Activated CD4-positive, alpha-beta memory T cell treated with anti-CD3 and anti-CD28 coated beads, Interleukin-2, amount 10 ng/mL, durations not matched to agents 7 days and 5 days (primary cell): Measurements from ENCODE around the gene FMN1. TPM values are rescaled to one million over a fixed set of nuclear protein-coding genes. Genes with fewer than 3 reads are reported as not detected.

Source experiments
- CTCF ChIA-PET: fragments of 350-600 bp; sonication (Branson Sonifier 250); formaldehyde crosslinking; loops from one replicate; lab custom pipeline; 2021; ENCODE audit warnings: antibody characterized with exemption, inconsistent platforms; lab: Charles Lee
- POLR2A ChIA-PET: fragments of 350-600 bp; sonication (Branson Sonifier 250); formaldehyde crosslinking; loops from one replicate; lab custom pipeline; 2021; ENCODE audit warnings: antibody characterized with exemption; lab: Charles Lee
- DNase-seq: peaks from one replicate; pipeline ENCODE4 v3.0.0-alpha.2; 2020
- H3K27ac Mint-ChIP-seq: one replicate; pipeline ENCODE4 v1.8.0; 2021; ENCODE audit warnings: mild to moderate bottlenecking, mixed read lengths
- H3K27me3 Mint-ChIP-seq: one replicate; pipeline ENCODE4 v1.8.0; 2021; ENCODE audit warnings: mixed read lengths
- H3K36me3 Mint-ChIP-seq: one replicate; pipeline ENCODE4 v1.8.0; 2021; ENCODE audit warnings: low read depth, mixed read lengths
- H3K4me1 Mint-ChIP-seq: one replicate; pipeline ENCODE4 v1.8.0; 2021; ENCODE audit warnings: mixed read lengths
- H3K4me3 Mint-ChIP-seq: one replicate; pipeline ENCODE4 v1.8.0; 2021; ENCODE audit warnings: mild to moderate bottlenecking, mixed read lengths
- H3K9me3 Mint-ChIP-seq: one replicate; pipeline ENCODE4 v1.8.0; 2021; ENCODE audit warnings: mixed read lengths
- total RNA-seq, 2 experiments: library from RNA; stranded (reverse); gene quantifications; one replicate each; pipeline ENCODE4 v1.2.3, GENCODE V29; 2021

Gene FMN1
- total RNA-seq, 2 experiments from 2014 or later, result 0.03 to 0.15 TPM

- H3K27ac Mint-ChIP-seq, result no peak overlapping the region
- peaks cover 3% of the 10 kb centered on the region for H3K4me1 Mint-ChIP-seq
- DNase-seq, result no peak
- H3K9me3 Mint-ChIP-seq, result no peaks in the 10 kb centered on the region
- CTCF ChIA-PET, result interaction anchor here (1.0 kb wide), 1 partner anchor 14 kb away, joined by 3 read pairs; no protein-coding TSS in a partner anchor
- no peaks in the 10 kb centered on the region for H3K36me3 Mint-ChIP-seq
- peaks cover 34% of the 10 kb centered on the region for H3K27me3 Mint-ChIP-seq
- POLR2A ChIA-PET, result no interaction called here
- no peak overlapping the region for H3K4me3 Mint-ChIP-seq
These were observed 36.1 kb downstream of the FMN1 start for GRCh38 chr15:33158366-33158765.

- POLR2A ChIA-PET, result no interaction called here
- Mint-ChIP-seq H3K27ac (no peak overlapping the region), H3K4me3 (no peak overlapping the region), H3K9me3 (no peaks in the 10 kb centered on the region), H3K27me3 (peaks cover 33% of the 10 kb centered on the region), H3K4me1 (peaks cover 2% of the 10 kb centered on the region), H3K36me3 (no peaks in the 10 kb centered on the region)
- DNase-seq, result no peak
- CTCF ChIA-PET, result interaction anchor here (1.0 kb wide), 1 partner anchor 13 kb away, joined by 3 read pairs; no protein-coding TSS in a partner anchor
These were observed 37.0 kb downstream of the FMN1 start for GRCh38 chr15:33157371-33158037.

GRCh38 chr15:33155691-33156420, 38.7 kb downstream of the FMN1 start:
- H3K4me3 Mint-ChIP-seq, result no peak overlapping the region
- H3K27ac Mint-ChIP-seq, result no peak overlapping the region
- POLR2A ChIA-PET, result no interaction called here
- peaks cover 24% of the 10 kb centered on the region for H3K27me3 Mint-ChIP-seq
- H3K9me3 Mint-ChIP-seq, result no peaks in the 10 kb centered on the region
- peaks cover 2% of the 10 kb centered on the region for H3K4me1 Mint-ChIP-seq
- CTCF ChIA-PET, result no interaction called here
- no peaks in the 10 kb centered on the region for H3K36me3 Mint-ChIP-seq
- no peak for DNase-seq

GRCh38 chr15:33154351-33155166, 40.0 kb downstream of the FMN1 start:
- Mint-ChIP-seq H3K4me3 (no peak overlapping the region), H3K36me3 (no peaks in the 10 kb centered on the region), H3K27ac (no peak overlapping the region), H3K9me3 (no peaks in the 10 kb centered on the region), H3K27me3 (peaks cover 21% of the 10 kb centered on the region), H3K4me1 (no peaks in the 10 kb centered on the region)
- POLR2A ChIA-PET, result no interaction called here
- no peak for DNase-seq
- CTCF ChIA-PET, result interaction anchor here (0.6 kb wide), 1 partner anchor 231 kb away, joined by 4 read pairs; no protein-coding TSS in a partner anchor

GRCh38 chr15:33153548-33153947, 41.0 kb downstream of the FMN1 start:
- H3K36me3 Mint-ChIP-seq, result no peaks in the 10 kb centered on the region
- H3K9me3 Mint-ChIP-seq, result no peaks in the 10 kb centered on the region
- DNase-seq, result no peak
- peaks cover 14% of the 10 kb centered on the region for H3K27me3 Mint-ChIP-seq
- CTCF ChIA-PET, result no interaction called here
- H3K27ac Mint-ChIP-seq, result no peak overlapping the region
- H3K4me1 Mint-ChIP-seq, result peaks cover 2% of the 10 kb centered on the region
- POLR2A ChIA-PET, result no interaction called here
- no peak overlapping the region for H3K4me3 Mint-ChIP-seq

- CTCF ChIA-PET, result no interaction called here
- H3K27me3 Mint-ChIP-seq, result peaks cover 13% of the 10 kb centered on the region
- no peak overlapping the region for H3K4me3 Mint-ChIP-seq
- H3K9me3 Mint-ChIP-seq, result no peaks in the 10 kb centered on the region
- H3K27ac Mint-ChIP-seq, result no peak overlapping the region
- peaks cover 8% of the 10 kb centered on the region for H3K4me1 Mint-ChIP-seq
- POLR2A ChIA-PET, result no interaction called here
- no peaks in the 10 kb centered on the region for H3K36me3 Mint-ChIP-seq
- DNase-seq, result no peak
These were observed 41.9 kb downstream of the FMN1 start for GRCh38 chr15:33152502-33153109.

GRCh38 chr15:33150971-33151370, 43.5 kb downstream of the FMN1 start:
- no peaks in the 10 kb centered on the region for H3K36me3 Mint-ChIP-seq
- no peak overlapping the region for H3K27ac Mint-ChIP-seq

GRCh38 chr15:33150431-33150941, 44.0 kb downstream of the FMN1 start:
- no peaks in the 10 kb centered on the region for H3K9me3 Mint-ChIP-seq
- POLR2A ChIA-PET, result no interaction called here
- peaks cover 7% of the 10 kb centered on the region for H3K27me3 Mint-ChIP-seq
- H3K4me3 Mint-ChIP-seq, result no peak overlapping the region
- no peaks in the 10 kb centered on the region for H3K36me3 Mint-ChIP-seq
- no peak for DNase-seq
- H3K4me1 Mint-ChIP-seq, result peaks cover 10% of the 10 kb centered on the region
- CTCF ChIA-PET, result no interaction called here
- no peak overlapping the region for H3K27ac Mint-ChIP-seq

More at GRCh38 chr15:33150971-33151370, 43.5 kb downstream of the FMN1 start:
- DNase-seq, result no peak
- Mint-ChIP-seq H3K4me3 (no peak overlapping the region), H3K9me3 (no peaks in the 10 kb centered on the region), H3K4me1 (peaks cover 10% of the 10 kb centered on the region), H3K27me3 (peaks cover 12% of the 10 kb centered on the region)
- ChIA-PET CTCF (no interaction called here), POLR2A (no interaction called here)

- no peak overlapping the region for H3K4me3 Mint-ChIP-seq
- H3K36me3 Mint-ChIP-seq, result no peaks in the 10 kb centered on the region
- H3K9me3 Mint-ChIP-seq, result no peaks in the 10 kb centered on the region
- peaks cover 10% of the 10 kb centered on the region for H3K4me1 Mint-ChIP-seq
- CTCF ChIA-PET, result no interaction called here
- DNase-seq, result no peak
- no peak overlapping the region for H3K27ac Mint-ChIP-seq
- H3K27me3 Mint-ChIP-seq, result peaks cover 7% of the 10 kb centered on the region
- POLR2A ChIA-PET, result no interaction called here
These were observed 44.6 kb downstream of the FMN1 start for GRCh38 chr15:33149919-33150318.

- no peak for DNase-seq
- H3K4me1 Mint-ChIP-seq, result peaks cover 10% of the 10 kb centered on the region
- CTCF ChIA-PET, result no interaction called here
- H3K9me3 Mint-ChIP-seq, result no peaks in the 10 kb centered on the region
- no peaks in the 10 kb centered on the region for H3K36me3 Mint-ChIP-seq
- H3K4me3 Mint-ChIP-seq, result no peak overlapping the region
- H3K27ac Mint-ChIP-seq, result no peak overlapping the region
- H3K27me3 Mint-ChIP-seq, result peaks cover 7% of the 10 kb centered on the region
- POLR2A ChIA-PET, result no interaction called here
These were observed 46.3 kb downstream of the FMN1 start for GRCh38 chr15:33148129-33148751.

- Mint-ChIP-seq H3K27ac (no peak overlapping the region), H3K4me3 (no peak overlapping the region), H3K9me3 (no peaks in the 10 kb centered on the region), H3K36me3 (no peaks in the 10 kb centered on the region), H3K4me1 (peaks cover 10% of the 10 kb centered on the region), H3K27me3 (peaks cover 5% of the 10 kb centered on the region)
- CTCF ChIA-PET, result interaction anchor here (0.7 kb wide), 1 partner anchor 146 kb away, joined by 3 read pairs; no protein-coding TSS in a partner anchor
- POLR2A ChIA-PET, result no interaction called here
- DNase-seq, result no peak
These were observed 48.5 kb downstream of the FMN1 start for GRCh38 chr15:33146051-33146450.

GRCh38 chr15:33145447-33145846, 49.1 kb downstream of the FMN1 start:
- H3K36me3 Mint-ChIP-seq, result no peaks in the 10 kb centered on the region
- no peak for DNase-seq
- ChIA-PET POLR2A (no interaction called here), CTCF (interaction anchor here (0.8 kb wide), 1 partner anchor 9 kb away, joined by 3 read pairs; no protein-coding TSS in a partner anchor)
- no peak overlapping the region for H3K27ac Mint-ChIP-seq
- no peaks in the 10 kb centered on the region for H3K9me3 Mint-ChIP-seq
- H3K4me1 Mint-ChIP-seq, result peaks cover 10% of the 10 kb centered on the region
- peaks cover 5% of the 10 kb centered on the region for H3K27me3 Mint-ChIP-seq
- no peak overlapping the region for H3K4me3 Mint-ChIP-seq
